ENCODE results near the gene GABBR2. TPM values are rescaled to one million over a fixed set of nuclear protein-coding genes. Genes with fewer than 3 reads are reported as not detected.

Gene GABBR2
- total and polyA plus RNA-seq, 12 donors, result under 0.01 to 1.3 (median 0.45) TPM

DNA sequence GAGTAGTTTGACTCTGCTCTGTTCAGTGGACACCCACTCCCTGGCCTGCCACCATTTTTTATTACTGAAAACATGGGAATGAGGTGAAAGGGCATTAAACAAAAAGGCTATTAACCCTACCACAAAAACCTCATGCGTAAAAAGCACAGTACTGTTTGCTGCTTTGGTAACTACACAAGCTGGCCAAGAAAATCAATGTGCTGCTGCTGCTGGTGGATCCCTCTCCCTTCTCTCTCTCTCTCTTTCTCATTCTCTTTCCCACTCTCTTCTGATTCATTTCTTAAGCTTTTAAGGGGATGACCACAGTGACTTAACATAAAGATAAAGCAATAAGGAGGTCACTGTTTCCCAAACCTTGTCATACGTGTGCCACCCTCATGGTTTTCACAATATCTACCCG lies 270.1 kb downstream of the GABBR2 start:
- Histone ChIP-seq H3K36me3 (no peaks in the 10 kb centered on the region), H3K27ac (no peak overlapping the region), H3K9me3 (no peaks in the 10 kb centered on the region), H3K4me3 (no peak overlapping the region), H3K4me1 (no peaks in the 10 kb centered on the region), H3K27me3 (peaks cover 0 to 22% (median 7%) of the 10 kb centered on the region in 7 donors)
- DNase-seq (no peak), ATAC-seq (no peak)
- WGBS, 2 donors, result 86 to 89% methylated on average over 3 of the region's 3 CpGs
- intact Hi-C loops (cut with DNase I), result no loop called here
- TF ChIP-seq CTCF (IDR thresholded peaks at IDR 0.05), result no peak

- no peaks in the 10 kb centered on the region for H3K36me3 ChIP-seq
- DNase-seq, result no peak
- no peak for ATAC-seq
- H3K27me3 ChIP-seq, result peaks cover 0 to 18% (median 6%) of the 10 kb centered on the region in 7 donors
- WGBS, 2 donors, result 88 to 90% methylated on average over 4 of the region's 4 CpGs
- intact Hi-C loops (cut with DNase I), result no loop called here
- no peak overlapping the region for H3K4me3 ChIP-seq
- no peak overlapping the region for H3K27ac ChIP-seq
- no peaks in the 10 kb centered on the region for H3K9me3 ChIP-seq
- no peak for TF ChIP-seq CTCF (IDR thresholded peaks at IDR 0.05)
- no peaks in the 10 kb centered on the region for H3K4me1 ChIP-seq
These were observed 271.2 kb downstream of the GABBR2 start for GRCh38 chr9:98437458-98438034.

DNA sequence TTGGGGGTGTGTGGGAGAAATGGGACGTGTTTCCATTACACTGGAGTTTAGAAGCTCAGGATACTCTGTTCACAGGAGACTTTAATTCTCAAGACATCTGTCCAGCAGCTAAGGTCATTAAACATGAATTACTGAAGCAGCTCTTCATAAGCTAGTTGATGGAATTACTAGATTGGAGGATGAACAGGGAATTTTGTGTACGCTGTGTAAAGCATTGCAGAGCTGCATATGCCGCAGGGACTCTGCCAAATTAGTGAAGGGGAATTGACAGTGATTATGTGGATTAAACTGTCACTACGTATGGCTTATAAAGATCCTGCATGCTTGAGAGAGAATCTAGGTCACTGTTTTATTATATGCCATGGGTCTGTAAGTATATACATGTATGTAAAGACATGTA lies 275.8 kb downstream of the GABBR2 start:
- Histone ChIP-seq H3K9me3 (no peaks in the 10 kb centered on the region), H3K4me1 (peaks cover 0 to 10% (median 0%) of the 10 kb centered on the region in 9 donors), H3K36me3 (no peaks in the 10 kb centered on the region), H3K27me3 (no peaks in the 10 kb centered on the region), H3K4me3 (no peak overlapping the region), H3K27ac (no peak overlapping the region)
- ATAC-seq, result no peak
- TF ChIP-seq CTCF (IDR thresholded peaks at IDR 0.05), result no peak
- 77 to 89% methylated on average over 4 of the region's 4 CpGs for WGBS, 2 donors
- DNase-seq, result no peak
- intact Hi-C loops (cut with DNase I), result no loop called here

GRCh38 chr9:98432134-98432533 lies 276.6 kb downstream of the GABBR2 start:
- Histone ChIP-seq H3K36me3 (no peaks in the 10 kb centered on the region), H3K4me3 (no peak overlapping the region), H3K27ac (no peak overlapping the region), H3K27me3 (no peaks in the 10 kb centered on the region), H3K9me3 (no peaks in the 10 kb centered on the region), H3K4me1 (peaks cover 0 to 10% (median 0%) of the 10 kb centered on the region in 9 donors)
- no peak for TF ChIP-seq CTCF (IDR thresholded peaks at IDR 0.05)
- DNase-seq (no peak), ATAC-seq (no peak)
- intact Hi-C loops (cut with DNase I), result no loop called here
- WGBS, 2 donors, result 81 to 87% methylated on average over 6 of the region's 6 CpGs
